ENCODE results near the gene SNTG2.

GRCh38 chr2:1181893-1182292 is 231.2 kb downstream of the SNTG2 start:
- TF ChIP-seq CTCF (IDR thresholded peaks at IDR 0.05), result no peak
- no peak for TF ChIP-seq POLR2A (IDR thresholded peaks at IDR 0.05)

Data from esophagus squamous epithelium (tissue), 4 donors.